Measurements from ENCODE around the gene SHANK1. TPM values are rescaled to one million over a fixed set of nuclear protein-coding genes. Genes with fewer than 3 reads are reported as not detected.
"Not testable (repeated sequence)": the region's sequence is repeated elsewhere in the genome, so short reads cannot be mapped to it uniquely, and the experiment has no call there.

The SHANK1 gene
- total and polyA plus RNA-seq, 4 donors: 0.06 to 0.28 (median 0.17) TPM; not detected in 1

DNA sequence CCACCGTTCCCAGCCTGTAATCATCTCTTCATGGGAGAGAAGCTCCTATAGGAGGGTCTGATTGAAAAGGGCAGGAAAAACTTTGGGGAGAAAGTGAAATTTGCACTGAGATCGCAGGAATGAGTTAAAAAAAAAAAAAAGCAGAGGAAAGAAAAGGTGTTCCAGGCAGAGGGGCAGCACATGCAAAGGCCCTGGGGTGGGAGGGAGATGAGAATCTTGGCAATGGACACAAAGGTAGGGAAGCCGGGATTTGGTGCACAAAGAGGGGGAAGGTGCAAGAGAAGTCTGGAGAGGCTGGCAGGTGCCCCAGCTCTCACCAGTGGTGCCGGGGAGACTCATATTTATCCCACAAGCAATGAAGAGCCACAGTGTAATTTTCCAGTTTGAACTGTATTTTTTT lies 34.3 kb upstream of the SHANK1 start:
- Histone ChIP-seq H3K4me1 (ENCODE audit: control insufficient read depth in 4 of 4, insufficient read depth in 4 of 4, low read length in 3 of 4) (no peaks in the 10 kb centered on the region), H3K9me3 (ENCODE audit: control insufficient read depth in 4 of 4, low read length in 3 of 4) (no peaks in the 10 kb centered on the region), H3K4me3 (ENCODE audit: low read depth in 1 of 3, low read length in 3 of 3) (no peak overlapping the region), H3K36me3 (ENCODE audit: control insufficient read depth in 4 of 4, insufficient read depth in 3 of 4, low read depth in 1 of 4, low read length in 3 of 4) (no peaks in the 10 kb centered on the region), H3K9ac (ENCODE audit: low read depth in 1 of 2, low read length in 2 of 2) (no peak overlapping the region), H3K27ac (ENCODE audit: low read depth in 1 of 2, low read length in 2 of 2) (no peak overlapping the region), H3K27me3 (ENCODE audit: control insufficient read depth in 4 of 4, insufficient read depth in 4 of 4, low read length in 3 of 4) (no peaks in the 10 kb centered on the region)
- TF ChIP-seq MAX (IDR thresholded peaks at IDR 0.05) (no peak), TAF1 (conservative IDR thresholded peaks at IDR 0.05) (no peak), NR2F2 (IDR thresholded peaks at IDR 0.05) (no peak), CTCF (IDR thresholded peaks at IDR 0.05; ENCODE audit: low read depth, low read length, missing input control) (no peak), SP1 (IDR thresholded peaks at IDR 0.05) (no peak)
- TF ChIP-seq, protein P1, sequence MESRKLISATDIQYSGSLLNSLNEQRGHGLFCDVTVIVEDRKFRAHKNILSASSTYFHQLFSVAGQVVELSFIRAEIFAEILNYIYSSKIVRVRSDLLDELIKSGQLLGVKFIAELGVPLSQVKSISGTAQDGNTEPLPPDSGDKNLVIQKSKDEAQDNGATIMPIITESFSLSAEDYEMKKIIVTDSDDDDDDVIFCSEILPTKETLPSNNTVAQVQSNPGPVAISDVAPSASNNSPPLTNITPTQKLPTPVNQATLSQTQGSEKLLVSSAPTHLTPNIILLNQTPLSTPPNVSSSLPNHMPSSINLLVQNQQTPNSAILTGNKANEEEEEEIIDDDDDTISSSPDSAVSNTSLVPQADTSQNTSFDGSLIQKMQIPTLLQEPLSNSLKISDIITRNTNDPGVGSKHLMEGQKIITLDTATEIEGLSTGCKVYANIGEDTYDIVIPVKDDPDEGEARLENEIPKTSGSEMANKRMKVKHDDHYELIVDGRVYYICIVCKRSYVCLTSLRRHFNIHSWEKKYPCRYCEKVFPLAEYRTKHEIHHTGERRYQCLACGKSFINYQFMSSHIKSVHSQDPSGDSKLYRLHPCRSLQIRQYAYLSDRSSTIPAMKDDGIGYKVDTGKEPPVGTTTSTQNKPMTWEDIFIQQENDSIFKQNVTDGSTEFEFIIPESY (IDR thresholded peaks at IDR 0.05): no peak
- DNase-seq (ENCODE audit: low spot score): no peak
- 79% methylated on average over 4 of the region's 4 CpGs for WGBS

DNA sequence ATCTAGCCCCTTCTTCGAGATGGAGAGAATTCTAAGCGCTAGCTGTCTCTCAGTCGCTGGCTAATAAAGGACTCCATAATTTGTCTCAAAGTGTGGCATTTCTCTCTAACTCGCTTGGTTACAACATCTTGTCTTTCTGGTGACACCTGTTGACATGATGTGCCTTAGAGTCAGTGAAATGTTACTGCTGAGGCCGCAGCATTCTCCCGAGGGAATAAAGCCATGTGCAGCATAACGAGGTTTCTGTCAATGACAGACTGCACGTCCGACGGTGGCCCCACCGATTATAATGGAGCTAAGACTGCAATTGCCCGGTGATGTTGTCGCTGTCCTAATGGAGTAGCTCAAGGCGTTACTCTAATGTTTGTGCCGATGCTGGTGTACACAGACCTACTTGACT lies 30.4 kb upstream of the SHANK1 start:
- H3K27me3 ChIP-seq (ENCODE audit: control insufficient read depth in 4 of 4, insufficient read depth in 4 of 4, low read length in 3 of 4): no peaks in the 10 kb centered on the region
- no peak overlapping the region for H3K27ac ChIP-seq (ENCODE audit: low read depth in 1 of 2, low read length in 2 of 2)
- no peak for DNase-seq (ENCODE audit: low spot score)
- H3K9ac ChIP-seq (ENCODE audit: low read depth in 1 of 2, low read length in 2 of 2): no peak overlapping the region
- H3K9me3 ChIP-seq (ENCODE audit: control insufficient read depth in 4 of 4, low read length in 3 of 4): no peaks in the 10 kb centered on the region
- H3K4me1 ChIP-seq (ENCODE audit: control insufficient read depth in 4 of 4, insufficient read depth in 4 of 4, low read length in 3 of 4): no peaks in the 10 kb centered on the region
- 64% methylated on average over 15 of the region's 15 CpGs for WGBS
- H3K4me3 ChIP-seq (ENCODE audit: low read depth in 1 of 3, low read length in 3 of 3): no peak overlapping the region
- no peaks in the 10 kb centered on the region for H3K36me3 ChIP-seq (ENCODE audit: control insufficient read depth in 4 of 4, insufficient read depth in 3 of 4, low read depth in 1 of 4, low read length in 3 of 4)
- no peak for TF ChIP-seq JUND (IDR thresholded peaks at IDR 0.05)

GRCh38 chr19:50749490-50749889 lies 29.9 kb upstream of the SHANK1 start:
- Histone ChIP-seq H3K27ac (ENCODE audit: low read depth in 1 of 2, low read length in 2 of 2) (no peak overlapping the region), H3K27me3 (ENCODE audit: control insufficient read depth in 4 of 4, insufficient read depth in 4 of 4, low read length in 3 of 4) (no peaks in the 10 kb centered on the region), H3K4me3 (ENCODE audit: low read depth in 1 of 3, low read length in 3 of 3) (no peak overlapping the region), H3K4me1 (ENCODE audit: control insufficient read depth in 4 of 4, insufficient read depth in 4 of 4, low read length in 3 of 4) (no peaks in the 10 kb centered on the region), H3K36me3 (ENCODE audit: control insufficient read depth in 4 of 4, insufficient read depth in 3 of 4, low read depth in 1 of 4, low read length in 3 of 4) (no peaks in the 10 kb centered on the region), H3K9me3 (ENCODE audit: control insufficient read depth in 4 of 4, low read length in 3 of 4) (no peaks in the 10 kb centered on the region), H3K9ac (ENCODE audit: low read depth in 1 of 2, low read length in 2 of 2) (no peak overlapping the region)
- TF ChIP-seq RAD21 (IDR thresholded peaks at IDR 0.05): no peak
- TF ChIP-seq GABPA (IDR thresholded peaks at IDR 0.05 in 1 of 2, conservative IDR thresholded peaks at IDR 0.05 in 1 of 2): no peak
- WGBS: 59% methylated on average over 6 of the region's 6 CpGs
- DNase-seq (ENCODE audit: low spot score): no peak

- H3K4me3 ChIP-seq (ENCODE audit: low read depth in 1 of 3, low read length in 3 of 3); H3K4me1 ChIP-seq (ENCODE audit: control insufficient read depth in 4 of 4, insufficient read depth in 4 of 4, low read length in 3 of 4); DNase-seq (ENCODE audit: low spot score); H3K9ac ChIP-seq (ENCODE audit: low read depth in 1 of 2, low read length in 2 of 2); H3K27ac ChIP-seq (ENCODE audit: low read depth in 1 of 2, low read length in 2 of 2); H3K9me3 ChIP-seq (ENCODE audit: control insufficient read depth in 4 of 4, low read length in 3 of 4); H3K27me3 ChIP-seq (ENCODE audit: control insufficient read depth in 4 of 4, insufficient read depth in 4 of 4, low read length in 3 of 4); H3K36me3 ChIP-seq (ENCODE audit: control insufficient read depth in 4 of 4, insufficient read depth in 3 of 4, low read depth in 1 of 4, low read length in 3 of 4): not testable (repeated sequence)
- WGBS: 90% methylated on average over 14 of the region's 14 CpGs
Measured at GRCh38 chr19:50747141-50747540, 27.5 kb upstream of the SHANK1 start.

Measured in liver (tissue), 9 donors.